Measurements from ENCODE around the gene LAG3. TPM values are rescaled to one million over a fixed set of nuclear protein-coding genes. Genes with fewer than 3 reads are reported as not detected.

The LAG3 gene
- total and polyA plus RNA-seq, 10 of the 15 experiments (the other 5 are each of a cell fraction or from before 2014, with no cell fraction given): 0.52 to 4.2 (median 1.0) TPM; not detected in 1

DNA sequence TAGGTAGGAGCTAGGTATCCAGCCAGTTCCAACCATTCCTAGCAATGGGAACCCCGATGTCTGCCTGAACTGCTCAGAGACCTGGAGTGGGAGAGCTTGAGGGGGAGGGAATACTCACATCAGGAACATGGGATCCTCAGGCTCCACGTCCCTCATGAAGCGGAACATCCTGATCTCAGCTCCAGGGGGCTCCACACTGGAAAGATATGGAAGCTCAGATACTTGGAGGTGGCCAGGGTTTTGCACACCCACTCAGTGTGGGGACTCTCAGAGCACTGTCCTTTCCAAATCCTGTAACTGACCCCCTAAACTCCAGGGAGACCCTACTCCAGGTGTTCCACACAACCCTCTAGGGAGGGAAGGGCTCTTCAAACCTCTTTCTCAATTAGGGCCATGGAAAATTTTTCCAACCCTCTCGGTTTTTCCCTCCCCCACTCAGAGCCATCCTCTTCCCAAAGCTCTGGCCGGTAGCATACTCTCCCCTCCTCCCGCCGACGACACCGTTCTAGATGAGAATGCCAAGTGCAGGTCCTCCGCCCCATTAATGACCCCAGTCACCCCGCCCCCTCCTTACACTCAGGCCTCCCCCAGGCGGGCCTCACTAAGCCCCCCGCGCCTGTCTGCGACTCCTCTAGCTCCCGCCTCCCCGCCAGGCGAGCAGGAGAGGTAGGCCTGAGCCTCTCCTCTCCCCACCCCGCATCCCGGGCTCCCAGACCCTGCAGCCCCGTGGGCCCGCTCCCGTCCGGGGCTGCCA, 20.0 kb upstream of the LAG3 start:
- SMC1A ChIA-PET (ENCODE audit: uncharacterized antibody, unreplicated experiment): interaction anchor here (0.6 to 4.8 kb wide), 25 partner anchors 11 to 184 kb away, joined by 3 to 84 read pairs (median 7); partner anchors contain the start of genes CD4, CDCA3, COPS7A and GNB3
- H3K4me1 ChIP-seq (ENCODE audit: control insufficient read depth, insufficient read depth, low read length): peaks cover 11% of the 10 kb centered on the region
- BruUV-seq (replicated peaks): TSS peak; percentile 62
- DNase-seq (ENCODE audit: low read depth, low spot score) (no peak), ATAC-seq (peak; percentile 23), FAIRE-seq (no peak)
- H3K4me3 ChIP-seq: peak overlapping the region; percentile 80
- H3K27ac ChIP-seq (ENCODE audit: control insufficient read depth, insufficient read depth): peak overlapping the region; percentile 99
- in situ Hi-C loops (cut with MboI) (loop anchor here (5.0 kb wide), 1 partner anchor 75 kb away; the partner anchor contains the start of gene P3H3), intact Hi-C loops (cut with micrococcal nuclease; ENCODE audit: unreplicated experiment) (no loop called here)
- CTCF ChIA-PET: interaction anchor here (0.6 to 10.9 kb wide), 28 partner anchors 12 to 385 kb away, joined by 3 to 221 read pairs (median 7); partner anchors contain the start of genes CDCA3, COPS7A, LAG3 and PTMS
- no peaks in the 10 kb centered on the region for H4K20me1 ChIP-seq (ENCODE audit: control insufficient read depth, insufficient read depth)
- peak overlapping the region; percentile 95 for H2AFZ ChIP-seq (ENCODE audit: control insufficient read depth, low read depth, low read length)
- TF ChIP-seq EGR1 (IDR thresholded peaks at IDR 0.05; ENCODE audit: borderline replicate concordance in 1 of 2, low read depth in 2 of 2, low read length in 2 of 2): 0 out of 3 replicates have a peak, but pooled peaks of 1 of the 2 experiments have one; percentile 5
- no peak for TF ChIP-seq ETV6 (conservative IDR thresholded peaks at IDR 0.05 in 1 of 2, IDR thresholded peaks at IDR 0.05 in 1 of 2; ENCODE audit: borderline replicate concordance in 1 of 2, low read depth in 1 of 2)
- H3K9me3 ChIP-seq (replicated peaks; ENCODE audit: control insufficient read depth, insufficient read depth, low read length): no peaks in the 10 kb centered on the region
- H3K36me3 ChIP-seq (ENCODE audit: control insufficient read depth in 2 of 2, insufficient read depth in 2 of 2, low read length in 1 of 2): peaks cover 6 to 14% of the 10 kb centered on the region in 2 experiments; a peak in 3 of 4 replicates
- peak overlapping the region; percentile 100 for H3K4me2 ChIP-seq (ENCODE audit: control insufficient read depth, insufficient read depth)
- RAD21 ChIA-PET (ENCODE audit: unreplicated experiment): interaction anchor here (0.7 to 4.4 kb wide), 34 partner anchors 7 to 213 kb away, joined by 3 to 68 read pairs (median 6); partner anchors contain the start of genes CDCA3, COPS7A, GPR162 and LPAR5
- H3K79me2 ChIP-seq (ENCODE audit: control insufficient read depth, insufficient read depth, low read length): peaks cover 18% of the 10 kb centered on the region
- peak overlapping the region; percentile 97 for H3K9ac ChIP-seq (ENCODE audit: control insufficient read depth, insufficient read depth, low read length)
- 11% methylated on average over 24 of the region's 24 CpGs for WGBS (ENCODE audit: insufficient coverage, insufficient replicate concordance, low lambda C conversion rate, missing lambda C conversion rate)
- no peaks in the 10 kb centered on the region for H3K27me3 ChIP-seq (replicated peaks in 1 of 2; ENCODE audit: control insufficient read depth in 2 of 2, insufficient read depth in 2 of 2, low read length in 1 of 2)
- POLR2A ChIA-PET: interaction anchor here (0.6 to 4.5 kb wide), 27 partner anchors 8 to 216 kb away, joined by 3 to 60 read pairs (median 5); partner anchors contain the start of genes C12orf57, CDCA3, COPS7A and LAG3

Data from GM12878 (cell line).